ENCODE measurements around the gene FAM163A.

The FAM163A gene

GRCh38 chr1:179807291-179807690, 64.2 kb downstream of the FAM163A start:
- TF ChIP-seq Cebpa-rat (IDR thresholded peaks at IDR 0.05): no peak
- Histone ChIP-seq H3K4me1 (peaks cover 0 to 32% (median 24%) of the 10 kb centered on the region in 10 experiments; a peak in 17 of 20 replicates), H3K4me2 (no peak overlapping the region), H3K27me3 (peaks cover 0 to 7% (median 0%) of the 10 kb centered on the region in 11 experiments; a peak in 6 of 22 replicates), H3K9me3 (replicated peaks in 1 of 11) (no peaks in the 10 kb centered on the region), H3K27ac (no peak overlapping the region), H3K4me3 (no peak overlapping the region), H3K9ac (no peak overlapping the region), H4K20me1 (peaks cover 0 to 11% (median 0%) of the 10 kb centered on the region in 11 experiments; a peak in 3 of 22 replicates), H3K36me3 (no peaks in the 10 kb centered on the region)

DNA sequence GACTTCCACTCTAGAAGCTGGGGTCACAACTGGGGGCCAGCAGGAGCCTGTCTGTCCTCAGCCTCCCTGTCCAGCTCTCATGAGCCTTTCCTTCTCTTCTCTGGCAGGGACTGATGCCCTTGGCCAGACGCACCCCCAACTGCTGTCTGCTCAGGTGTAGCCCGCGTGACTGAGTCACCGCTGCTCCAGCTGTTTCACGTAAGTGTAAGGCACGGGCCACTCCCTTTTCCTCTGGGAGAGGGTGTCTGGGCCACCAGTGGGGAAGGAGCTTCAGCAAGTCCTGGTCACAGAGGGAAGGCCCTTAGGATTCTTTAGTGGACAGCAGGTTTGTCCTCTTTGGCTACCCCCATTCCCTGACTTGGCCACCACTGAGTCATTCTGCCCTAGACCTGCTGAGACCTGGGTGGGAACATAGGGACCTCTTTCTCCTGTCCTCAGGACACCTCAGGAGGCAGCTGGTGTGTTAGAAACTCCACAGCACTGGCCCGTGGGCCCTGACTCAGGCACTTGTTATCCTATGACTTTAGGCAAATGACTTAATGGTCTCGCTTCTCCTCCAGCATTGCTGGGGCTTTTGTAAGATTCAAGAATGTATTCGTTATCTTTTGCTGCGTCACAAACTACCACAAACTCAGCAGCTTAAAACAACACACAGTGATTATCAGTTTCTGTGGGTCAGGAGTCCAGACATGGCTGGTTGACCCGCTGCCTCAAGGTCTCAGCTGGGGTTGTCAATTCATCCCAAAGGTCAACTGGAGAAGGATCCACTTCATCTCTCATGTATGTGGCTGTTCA, 64.8 kb downstream of the FAM163A start:
- no peak overlapping the region for H3K4me2 ChIP-seq
- H3K27me3 ChIP-seq: peaks cover 0 to 7% (median 0%) of the 10 kb centered on the region in 11 experiments; a peak in 6 of 22 replicates
- no peaks in the 10 kb centered on the region for H3K36me3 ChIP-seq
- peaks cover 0 to 11% (median 0%) of the 10 kb centered on the region in 11 experiments; a peak in 3 of 22 replicates for H4K20me1 ChIP-seq
- no peak overlapping the region for H3K9ac ChIP-seq
- H3K4me3 ChIP-seq: no peak overlapping the region
- no peak overlapping the region for H3K27ac ChIP-seq
- H3K4me1 ChIP-seq: peaks cover 0 to 30% (median 23%) of the 10 kb centered on the region in 10 experiments; a peak in 17 of 20 replicates
- no peaks in the 10 kb centered on the region for H3K9me3 ChIP-seq (replicated peaks in 1 of 11)
- TF ChIP-seq Cebpa-rat (IDR thresholded peaks at IDR 0.05): no peak

GRCh38 chr1:179808503-179808902, 65.4 kb downstream of the FAM163A start:
- H3K4me1 ChIP-seq: peaks cover 0 to 24% (median 17%) of the 10 kb centered on the region in 10 experiments; a peak in 17 of 20 replicates
- H3K36me3 ChIP-seq: no peaks in the 10 kb centered on the region
- no peak overlapping the region for H3K27ac ChIP-seq
- H3K27me3 ChIP-seq: peaks cover 0 to 7% (median 0%) of the 10 kb centered on the region in 11 experiments; a peak in 6 of 22 replicates
- no peak overlapping the region for H3K4me2 ChIP-seq
- no peak overlapping the region for H3K4me3 ChIP-seq
- no peak overlapping the region for H3K9ac ChIP-seq
- H4K20me1 ChIP-seq: peaks cover 0 to 11% (median 0%) of the 10 kb centered on the region in 11 experiments; a peak in 3 of 22 replicates
- H3K9me3 ChIP-seq (replicated peaks in 1 of 11): no peaks in the 10 kb centered on the region
- no peak for TF ChIP-seq Cebpa-rat (IDR thresholded peaks at IDR 0.05)

- Histone ChIP-seq H3K27me3 (peaks cover 0 to 7% (median 0%) of the 10 kb centered on the region in 11 experiments; a peak in 6 of 22 replicates), H3K4me1 (peaks cover 0 to 25% (median 20%) of the 10 kb centered on the region in 10 experiments; a peak in 17 of 20 replicates), H3K27ac (no peak overlapping the region), H3K9ac (no peak overlapping the region), H3K36me3 (no peaks in the 10 kb centered on the region), H3K4me3 (no peak overlapping the region), H3K9me3 (replicated peaks in 1 of 11) (no peaks in the 10 kb centered on the region), H3K4me2 (0 out of 22 replicates have a peak overlapping the region, but pooled peaks of 2 of the 11 experiments have one; percentile 12 to 29), H4K20me1 (peaks cover 0 to 11% (median 0%) of the 10 kb centered on the region in 11 experiments; a peak in 3 of 22 replicates)
- TF ChIP-seq Cebpa-rat (IDR thresholded peaks at IDR 0.05): no peak
Measured at GRCh38 chr1:179809506-179810366, 66.6 kb downstream of the FAM163A start.

DNA sequence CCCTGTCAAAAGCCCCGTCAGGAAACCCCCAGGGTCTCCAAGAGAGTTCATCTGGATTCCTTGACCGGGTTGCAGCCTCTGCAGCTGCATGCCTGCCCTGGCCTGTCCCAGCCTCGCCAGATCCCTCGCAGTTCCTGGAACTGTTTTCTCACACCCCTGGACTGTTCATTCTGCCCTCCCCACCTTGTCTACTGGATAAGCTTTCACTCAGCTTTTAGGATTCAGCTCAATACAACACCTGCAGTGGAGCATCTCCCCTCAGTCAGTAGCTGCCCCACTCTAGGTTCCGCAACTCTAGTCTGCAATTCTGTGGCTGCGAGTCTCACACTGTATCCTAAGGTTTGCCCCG, 67.2 kb downstream of the FAM163A start:
- H3K27ac ChIP-seq: no peak overlapping the region
- H4K20me1 ChIP-seq: peaks cover 0 to 11% (median 0%) of the 10 kb centered on the region in 11 experiments; a peak in 3 of 22 replicates
- H3K9ac ChIP-seq: no peak overlapping the region
- TF ChIP-seq Cebpa-rat (IDR thresholded peaks at IDR 0.05): no peak
- H3K4me3 ChIP-seq: no peak overlapping the region
- peaks cover 0 to 9% (median 0%) of the 10 kb centered on the region in 11 experiments; a peak in 6 of 22 replicates for H3K27me3 ChIP-seq
- H3K4me2 ChIP-seq: no peak overlapping the region
- H3K4me1 ChIP-seq: peaks cover 0 to 28% (median 25%) of the 10 kb centered on the region in 10 experiments; a peak in 18 of 20 replicates
- no peaks in the 10 kb centered on the region for H3K9me3 ChIP-seq (replicated peaks in 1 of 11)
- H3K36me3 ChIP-seq: no peaks in the 10 kb centered on the region

DNA sequence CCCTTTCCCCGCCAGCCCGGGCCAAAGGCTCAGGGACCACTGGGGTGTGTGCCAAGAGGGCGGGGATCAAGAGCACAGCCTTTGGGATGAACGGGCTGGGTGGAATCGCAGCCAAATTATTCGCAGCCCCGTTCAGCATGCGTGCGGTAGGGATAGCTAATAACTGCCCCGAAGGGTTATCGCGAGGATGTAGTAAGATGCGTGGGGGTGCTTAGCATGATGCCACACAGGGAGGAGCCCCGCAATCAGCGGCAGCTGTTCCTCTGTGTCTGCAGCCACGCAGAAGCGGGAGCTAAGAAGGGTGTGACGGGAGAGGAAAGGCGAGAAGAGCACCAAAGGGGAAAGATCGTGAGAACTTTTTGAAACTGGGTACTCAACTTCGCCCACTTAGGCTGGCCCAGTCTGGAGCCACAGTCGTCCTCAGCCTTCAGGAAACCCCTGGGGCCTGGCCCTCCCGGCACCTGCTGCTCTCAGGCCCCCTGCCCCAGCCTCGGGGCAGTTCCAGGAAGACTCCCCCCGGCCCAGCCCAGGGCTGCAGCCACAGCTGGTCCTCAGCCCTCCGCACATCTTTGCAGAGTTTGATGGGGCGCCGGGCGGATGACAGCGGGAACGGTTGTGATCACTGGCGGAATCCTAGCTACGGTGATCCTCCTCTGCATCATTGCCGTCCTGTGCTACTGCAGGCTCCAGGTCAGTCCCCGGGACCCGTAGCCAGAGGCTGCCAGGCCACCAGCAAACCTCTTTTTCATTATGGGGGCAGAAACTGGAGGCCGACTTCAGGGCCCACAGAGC, 69.6 kb downstream of the FAM163A start:
- H3K27me3 ChIP-seq: peaks cover 0 to 9% (median 0%) of the 10 kb centered on the region in 11 experiments; a peak in 5 of 22 replicates
- H3K9me3 ChIP-seq (replicated peaks in 1 of 11): no peaks in the 10 kb centered on the region
- H3K4me3 ChIP-seq: no peak overlapping the region
- no peaks in the 10 kb centered on the region for H3K36me3 ChIP-seq
- H3K27ac ChIP-seq: no peak overlapping the region
- H3K4me2 ChIP-seq: no peak overlapping the region
- H3K9ac ChIP-seq: no peak overlapping the region
- TF ChIP-seq Cebpa-rat (IDR thresholded peaks at IDR 0.05): no peak
- peaks cover 0 to 19% (median 16%) of the 10 kb centered on the region in 10 experiments; a peak in 17 of 20 replicates for H3K4me1 ChIP-seq
- peaks cover 0 to 8% (median 0%) of the 10 kb centered on the region in 11 experiments; a peak in 2 of 22 replicates for H4K20me1 ChIP-seq

DNA sequence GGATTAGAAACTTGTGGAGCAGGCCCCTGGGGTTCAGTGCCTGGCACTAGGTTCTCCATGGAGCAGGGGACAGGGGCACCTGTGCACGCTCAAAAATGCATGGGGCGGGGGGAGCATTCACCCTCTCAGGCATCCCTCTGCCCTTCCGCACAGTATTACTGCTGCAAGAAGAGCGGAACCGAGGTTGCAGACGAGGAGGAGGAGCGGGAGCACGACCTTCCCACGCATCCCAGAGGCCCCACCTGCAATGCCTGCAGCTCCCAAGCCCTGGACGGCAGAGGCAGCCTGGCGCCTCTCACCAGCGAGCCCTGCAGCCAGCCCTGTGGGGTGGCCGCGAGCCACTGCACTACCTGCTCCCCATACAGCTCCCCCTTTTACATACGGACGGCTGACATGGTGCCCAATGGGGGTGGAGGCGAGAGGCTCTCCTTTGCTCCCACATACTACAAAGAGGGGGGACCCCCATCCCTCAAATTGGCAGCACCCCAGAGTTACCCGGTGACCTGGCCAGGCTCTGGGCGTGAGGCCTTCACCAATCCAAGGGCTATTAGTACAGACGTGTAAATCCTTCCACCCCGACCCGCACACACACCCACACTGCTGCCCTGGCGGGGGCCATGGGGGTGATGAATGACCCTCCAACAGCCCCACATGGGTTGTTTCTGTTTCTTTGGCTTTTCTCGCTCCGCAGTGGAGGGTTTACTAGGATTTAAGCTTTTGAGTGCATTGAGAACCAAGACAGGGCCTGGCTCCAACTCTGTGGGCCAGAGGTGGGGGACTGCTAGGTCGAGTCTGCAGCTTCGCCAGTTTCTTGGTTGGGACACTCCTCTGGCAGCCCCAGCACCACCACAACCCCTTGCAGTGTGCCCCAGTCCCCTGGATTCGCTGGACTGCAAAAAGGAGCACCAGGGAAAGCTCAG, 70.8 kb downstream of the FAM163A start:
- Histone ChIP-seq H3K9ac (peak overlapping the region in 5 of 11 experiments; percentile 2 to 65 (median 57); a peak in 5 of 22 replicates), H3K27ac (peak overlapping the region in 1 of 11 experiments; percentile 2; a peak in 1 of 22 replicates)
- no peak for TF ChIP-seq Cebpa-rat (IDR thresholded peaks at IDR 0.05)

More for the DNA sequence above, 70.8 kb downstream of the FAM163A start:
- Histone ChIP-seq H3K4me3 (peak overlapping the region in 5 of 10 experiments; percentile 55 to 73 (median 58); a peak in 5 of 20 replicates), H3K27me3 (peaks cover 0 to 9% (median 0%) of the 10 kb centered on the region in 11 experiments; a peak in 5 of 22 replicates), H4K20me1 (peaks cover 0 to 1% (median 0%) of the 10 kb centered on the region in 11 experiments; a peak in 1 of 22 replicates), H3K9me3 (replicated peaks in 1 of 11) (no peaks in the 10 kb centered on the region), H3K4me1 (peaks cover 0 to 19% (median 16%) of the 10 kb centered on the region in 10 experiments; a peak in 17 of 20 replicates), H3K4me2 (peak overlapping the region; percentile 93 to 99 (median 96)), H3K36me3 (no peaks in the 10 kb centered on the region)
